GM12878 (cell line): ENCODE data around the gene PI4KA.

Experiments used
- CEBPB ChIP-seq, 2 experiments: fragments of 150-350 bp in 1 of 2; IDR thresholded peaks; 2 replicates each; pipeline ENCODE4 v1.6.1; 2012 to 2014; ENCODE audit warnings: low read depth in 2 of 2, low read length in 2 of 2, borderline replicate concordance in 1 of 2, inconsistent platforms in 1 of 2
- EED ChIP-seq: sonication (generic); IDR thresholded peaks from 2 replicates; pipeline ENCODE4 v1.6.1; 2016; ENCODE audit warnings: antibody characterized with exemption, low read depth
- ETV6 ChIP-seq, 2 experiments: fragments of 450-650 bp in 1 of 2; IDR thresholded peaks in 1 of 2; conservative IDR thresholded peaks in 1 of 2; 2 replicates each; pipeline ENCODE4 v1.6.1; 2014; ENCODE audit warnings: antibody characterized with exemption in 1 of 2, borderline replicate concordance in 1 of 2, low read depth in 1 of 2, mild to moderate bottlenecking in 1 of 2, moderate library complexity in 1 of 2
- FOS ChIP-seq: IDR thresholded peaks from 3 replicates; pipeline ENCODE4 v1.6.1; 2011; ENCODE audit warnings: borderline replicate concordance; ENCODE audit not compliant: insufficient read length; ENCODE audit errors: extremely low read depth
- JUNB ChIP-seq: IDR thresholded peaks from 2 replicates; pipeline ENCODE4 v1.6.1; 2016; ENCODE audit warnings: antibody characterized with exemption, mild to moderate bottlenecking
- PAX5 ChIP-seq: IDR thresholded peaks from 2 replicates; pipeline ENCODE4 v1.6.1; 2011; ENCODE audit warnings: low read depth, low read length, borderline replicate concordance
- SMC3 ChIP-seq: IDR thresholded peaks from 2 replicates; pipeline ENCODE4 v1.6.1; 2011; ENCODE audit warnings: low read length, improper control_type of control experiment, borderline replicate concordance
- ZSCAN29 ChIP-seq: fragments of 450-650 bp; IDR thresholded peaks from 2 replicates; pipeline ENCODE4 v1.6.1; 2017; ENCODE audit warnings: mild to moderate bottlenecking, moderate library complexity
- TF ChIP-seq, protein P1 (sequence below), 3 experiments: IDR thresholded peaks in 2 of 3; conservative IDR thresholded peaks in 1 of 3; 2 replicates each; pipeline ENCODE4 v1.5.1; 2011; ENCODE audit warnings: low read depth in 3 of 3, low read length in 3 of 3, mild to moderate bottlenecking in 3 of 3, control low read depth in 2 of 3, moderate library complexity in 2 of 3, inconsistent platforms in 1 of 3, mixed read lengths in 1 of 3; ENCODE audit not compliant: control insufficient read depth in 2 of 3, insufficient read depth in 1 of 3; ENCODE audit errors: extremely low read depth in 1 of 3

DNA sequence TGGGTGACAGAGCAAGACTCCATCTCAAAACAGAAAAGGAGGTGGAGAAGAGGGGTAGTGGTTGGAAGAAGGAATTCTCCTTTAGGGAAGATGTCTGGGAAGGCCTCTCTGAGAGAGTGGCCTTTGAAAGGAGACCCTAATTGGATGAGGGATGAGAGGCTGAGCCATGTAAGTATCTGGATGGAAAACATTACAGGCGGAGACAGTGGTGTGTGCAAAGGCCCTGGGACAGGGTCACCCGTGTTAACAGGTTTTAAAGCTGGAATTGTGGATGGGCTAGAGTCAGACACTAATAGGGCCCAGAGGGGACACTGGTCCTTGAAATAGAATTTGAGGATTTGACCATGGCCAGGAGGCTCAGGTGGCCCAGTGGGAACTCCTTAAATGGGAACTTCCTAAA, 10.6 kb upstream of the PI4KA start:
- no peak for TF ChIP-seq CEBPB (IDR thresholded peaks at IDR 0.05; ENCODE audit: borderline replicate concordance in 1 of 2, low read depth in 2 of 2, low read length in 2 of 2)
- no peak for TF ChIP-seq SMC3
- TF ChIP-seq, protein P1, sequence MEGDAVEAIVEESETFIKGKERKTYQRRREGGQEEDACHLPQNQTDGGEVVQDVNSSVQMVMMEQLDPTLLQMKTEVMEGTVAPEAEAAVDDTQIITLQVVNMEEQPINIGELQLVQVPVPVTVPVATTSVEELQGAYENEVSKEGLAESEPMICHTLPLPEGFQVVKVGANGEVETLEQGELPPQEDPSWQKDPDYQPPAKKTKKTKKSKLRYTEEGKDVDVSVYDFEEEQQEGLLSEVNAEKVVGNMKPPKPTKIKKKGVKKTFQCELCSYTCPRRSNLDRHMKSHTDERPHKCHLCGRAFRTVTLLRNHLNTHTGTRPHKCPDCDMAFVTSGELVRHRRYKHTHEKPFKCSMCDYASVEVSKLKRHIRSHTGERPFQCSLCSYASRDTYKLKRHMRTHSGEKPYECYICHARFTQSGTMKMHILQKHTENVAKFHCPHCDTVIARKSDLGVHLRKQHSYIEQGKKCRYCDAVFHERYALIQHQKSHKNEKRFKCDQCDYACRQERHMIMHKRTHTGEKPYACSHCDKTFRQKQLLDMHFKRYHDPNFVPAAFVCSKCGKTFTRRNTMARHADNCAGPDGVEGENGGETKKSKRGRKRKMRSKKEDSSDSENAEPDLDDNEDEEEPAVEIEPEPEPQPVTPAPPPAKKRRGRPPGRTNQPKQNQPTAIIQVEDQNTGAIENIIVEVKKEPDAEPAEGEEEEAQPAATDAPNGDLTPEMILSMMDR (IDR thresholded peaks at IDR 0.05 in 2 of 3, conservative IDR thresholded peaks at IDR 0.05 in 1 of 3; ENCODE audit: control insufficient read depth in 2 of 3, extremely low read depth in 1 of 3, insufficient read depth in 1 of 3, low read depth in 3 of 3, low read length in 3 of 3): no peak
- TF ChIP-seq JUNB: no peak
- TF ChIP-seq FOS: no peak
- TF ChIP-seq PAX5: no peak
- TF ChIP-seq EED: no peak
- no peak for TF ChIP-seq ZSCAN29
- TF ChIP-seq ETV6 (conservative IDR thresholded peaks at IDR 0.05 in 1 of 2, IDR thresholded peaks at IDR 0.05 in 1 of 2; ENCODE audit: borderline replicate concordance in 1 of 2, low read depth in 1 of 2): no peak
